Neural cell (in vitro differentiated cells): Measurements from ENCODE around the gene NKX2-2. TPM values are rescaled to one million over a fixed set of nuclear protein-coding genes. Genes with fewer than 3 reads are reported as not detected.

ENCODE experiments used
- H2AFZ ChIP-seq: fragments of 200-600, 300-800 bp; sonication (generic), shearing (Covaris generic); 2 replicates; pipeline ENCODE4 v1.6.0; 2014; ENCODE audit warnings: low read depth, mild to moderate bottlenecking, antibody characterized with exemption, low read length, moderate library complexity
- H3F3A ChIP-seq: fragments of 200-600 bp; shearing (Covaris generic); 2 replicates; pipeline ENCODE4 v1.6.1; 2016; ENCODE audit warnings: mild to moderate bottlenecking, moderate library complexity, mixed read lengths, antibody characterized with exemption, low read length; ENCODE audit not compliant: insufficient read depth, poor library complexity, severe bottlenecking
- H3K27ac ChIP-seq: fragments of 200-600, 300-800 bp; sonication (generic), shearing (Covaris generic); 2 replicates; pipeline ENCODE4 v1.5.1; 2014; ENCODE audit warnings: mild to moderate bottlenecking, low read length, moderate library complexity
- H3K27me3 ChIP-seq: fragments of 300-800, 200-600 bp; sonication (generic), shearing (Covaris generic); 2 replicates; pipeline ENCODE4 v1.6.0; 2014; ENCODE audit warnings: mild to moderate bottlenecking, low read depth, low read length, moderate library complexity; ENCODE audit not compliant: insufficient read depth
- H3K36me3 ChIP-seq: fragments of 300-800, 200-600 bp; sonication (generic), shearing (Covaris generic); 2 replicates; pipeline ENCODE4 v1.5.1; 2014; ENCODE audit warnings: mild to moderate bottlenecking, antibody characterized with exemption, low read length, moderate library complexity; ENCODE audit not compliant: insufficient read depth
- H3K4me2 ChIP-seq: fragments of 300-800, 200-600 bp; sonication (generic), shearing (Covaris generic); 2 replicates; pipeline ENCODE4 v1.6.0; 2014; ENCODE audit warnings: mild to moderate bottlenecking, low read length
- H3K4me3 ChIP-seq: fragments of 300-800, 200-600 bp; sonication (generic), shearing (Covaris generic); 2 replicates; pipeline ENCODE4 v1.5.1; 2014; ENCODE audit warnings: mild to moderate bottlenecking, low read length, moderate library complexity
- H3K79me2 ChIP-seq: fragments of 200-600 bp; shearing (Covaris generic); replicated peaks from 2 replicates; pipeline ENCODE4 v1.6.0; 2014; ENCODE audit warnings: mild to moderate bottlenecking, low read length, moderate library complexity; ENCODE audit not compliant: insufficient read depth
- H3K9ac ChIP-seq: fragments of 300-800, 200-600 bp; sonication (generic), shearing (Covaris generic); 2 replicates; pipeline ENCODE4 v1.6.1; 2016; ENCODE audit warnings: mild to moderate bottlenecking, low read length, mixed read lengths
- H3K9me2 ChIP-seq: fragments of 200-600 bp; shearing (Covaris generic); 2 replicates; pipeline ENCODE4 v1.6.1; 2016; ENCODE audit warnings: mild to moderate bottlenecking, low read length, mixed read lengths; ENCODE audit not compliant: insufficient read depth
- H3K9me3 ChIP-seq: fragments of 200-600, 300-800 bp; sonication (generic), shearing (Covaris generic); 2 replicates; pipeline ENCODE4 v1.6.1; 2016; ENCODE audit warnings: mild to moderate bottlenecking, mixed run types, low read length, moderate library complexity, mixed read lengths
- H4K20me1 ChIP-seq: fragments of 200-600 bp; shearing (Covaris generic); 2 replicates; pipeline ENCODE4 v1.6.1; 2016; ENCODE audit warnings: mild to moderate bottlenecking, mixed run types; ENCODE audit not compliant: insufficient read depth
- EP300 ChIP-seq: fragments of 450-650 bp; conservative IDR thresholded peaks from 2 replicates; pipeline ENCODE4 v1.6.1; 2014; ENCODE audit warnings: antibody characterized with exemption, mild to moderate bottlenecking, moderate library complexity; ENCODE audit not compliant: poor library complexity, severe bottlenecking
- EZH2 ChIP-seq: fragments of 200-600, 300-800 bp; shearing (Covaris generic), sonication (generic); IDR thresholded peaks from 2 replicates; pipeline ENCODE4 v1.6.1; 2014; ENCODE audit warnings: antibody characterized with exemption, low read length, borderline replicate concordance, mild to moderate bottlenecking; ENCODE audit not compliant: insufficient read depth, poor library complexity, severe bottlenecking
- POLR2AphosphoS5 ChIP-seq: IDR thresholded peaks from 2 replicates; pipeline ENCODE4 v1.6.1; 2012
- RAD21 ChIP-seq: fragments of 450-650 bp; conservative IDR thresholded peaks from 2 replicates; pipeline ENCODE4 v1.6.1; 2014; ENCODE audit warnings: antibody characterized with exemption, mild to moderate bottlenecking, moderate library complexity
- REST ChIP-seq: IDR thresholded peaks from 2 replicates; pipeline ENCODE4 v1.6.1; 2012; ENCODE audit warnings: borderline replicate concordance
- SMC3 ChIP-seq: fragments of 450-650 bp; conservative IDR thresholded peaks from 2 replicates; pipeline ENCODE4 v1.6.1; 2014; ENCODE audit warnings: antibody characterized with exemption, mild to moderate bottlenecking, moderate library complexity; ENCODE audit not compliant: poor library complexity
- TAF1 ChIP-seq: IDR thresholded peaks from 2 replicates; pipeline ENCODE4 v1.6.1; 2012; ENCODE audit warnings: low read depth
- polyA plus RNA-seq: library from polyadenylated mRNA; depleted of rRNA; stranded (reverse); fragments of >200 nt; gene quantifications from 2 replicates; pipeline ENCODE4 v1.2.3, GENCODE V29; 2014

The NKX2-2 gene
- polyA plus RNA-seq, 1 donor from 2014 or later, result not detected

GRCh38 chr20:21516861-21517565 is 3.1 kb upstream of the NKX2-2 start:
- H3K9me3 ChIP-seq, result no peaks in the 10 kb centered on the region
- H3K27ac ChIP-seq, result no peak overlapping the region
- H3K36me3 ChIP-seq, result no peaks in the 10 kb centered on the region
- H3K4me2 ChIP-seq, result no peak overlapping the region
- no peak overlapping the region for H2AFZ ChIP-seq
- no peak overlapping the region for H3K9ac ChIP-seq
- no peaks in the 10 kb centered on the region for H4K20me1 ChIP-seq
- no peaks in the 10 kb centered on the region for H3K79me2 ChIP-seq
- H3K27me3 ChIP-seq, result peaks cover 100% of the 10 kb centered on the region
- H3K4me3 ChIP-seq, result no peak overlapping the region
- H3K9me2 ChIP-seq, result no peaks in the 10 kb centered on the region
- no peaks in the 10 kb centered on the region for H3F3A ChIP-seq
- no peak for TF ChIP-seq REST
- TF ChIP-seq SMC3, result no peak
- TF ChIP-seq RAD21, result no peak
- TF ChIP-seq EZH2, result peak; percentile 75
- no peak for TF ChIP-seq EP300

- Histone ChIP-seq H3K79me2 (no peaks in the 10 kb centered on the region), H3K9ac (no peak overlapping the region), H3K36me3 (no peaks in the 10 kb centered on the region), H4K20me1 (no peaks in the 10 kb centered on the region), H3K9me3 (no peaks in the 10 kb centered on the region), H2AFZ (no peak overlapping the region), H3K4me2 (no peak overlapping the region), H3K27me3 (peaks cover 100% of the 10 kb centered on the region), H3K27ac (no peak overlapping the region), H3F3A (no peaks in the 10 kb centered on the region), H3K4me3 (no peak overlapping the region), H3K9me2 (no peaks in the 10 kb centered on the region)
- no peak for TF ChIP-seq TAF1
- TF ChIP-seq POLR2AphosphoS5, result no peak
- TF ChIP-seq REST, result no peak
Measured at GRCh38 chr20:21516180-21516567, 2.3 kb upstream of the NKX2-2 start.
